ENCODE results near the gene SPRN. TPM values are rescaled to one million over a fixed set of nuclear protein-coding genes. Genes with fewer than 3 reads are reported as not detected.

The SPRN gene
- total RNA-seq, 1 experiment from 2014 or later: 0.59 TPM

- POLR2A ChIA-PET: no interaction called here
- no peak for DNase-seq (ENCODE audit: low spot score)
- TF ChIP-seq SP1 (CRISPR knock-in tag; conservative IDR thresholded peaks at IDR 0.05) (no peak), MXD4 (CRISPR knock-in tag; IDR thresholded peaks at IDR 0.05; ENCODE audit: borderline replicate concordance) (no peak), MAX (CRISPR knock-in tag; IDR thresholded peaks at IDR 0.05) (no peak), NR1H2 (CRISPR knock-in tag; IDR thresholded peaks at IDR 0.05) (no peak), ZNF219 (CRISPR knock-in tag; IDR thresholded peaks at IDR 0.05; ENCODE audit: borderline replicate concordance) (no peak), GRHL2 (CRISPR knock-in tag; IDR thresholded peaks at IDR 0.05; ENCODE audit: insufficient replicate concordance, severe bottlenecking) (no peak), FOXP1 (CRISPR knock-in tag; IDR thresholded peaks at IDR 0.05; ENCODE audit: borderline replicate concordance) (no peak), ATF2 (CRISPR knock-in tag; IDR thresholded peaks at IDR 0.05; ENCODE audit: borderline replicate concordance, low read depth) (no peak), NR2C2 (CRISPR knock-in tag; IDR thresholded peaks at IDR 0.05) (no peak), TEAD1 (CRISPR knock-in tag; IDR thresholded peaks at IDR 0.05) (no peak), E2F4 (CRISPR knock-in tag; IDR thresholded peaks at IDR 0.05; ENCODE audit: borderline replicate concordance, low read depth) (no peak), ATF3 (CRISPR knock-in tag; conservative IDR thresholded peaks at IDR 0.05) (no peak)
- Mint-ChIP-seq H3K9me3 (no peaks in the 10 kb centered on the region), H3K4me1 (peaks cover 2% of the 10 kb centered on the region; the same call in 1 of the 2 replicates), H3K36me3 (peaks cover 2% of the 10 kb centered on the region; the same call in 1 of the 2 replicates), H3K27ac (no peak overlapping the region), H3K27me3 (ENCODE audit: low read depth) (peaks cover 62% of the 10 kb centered on the region), H3K4me3 (no peak overlapping the region; the same call in 1 of the 2 replicates)
- CTCF ChIA-PET: no interaction called here
- no peak for ATAC-seq
Measured at GRCh38 chr10:133375357-133376115, 48.9 kb downstream of the SPRN start.

GRCh38 chr10:133373174-133374090 is 51.0 kb downstream of the SPRN start, which contains the start of gene ECHS1:
ECHS1 (minus strand) TSS chr10:133373354; CDS start chr10:133373333, 21 bp downstream.
- H3K9me3 Mint-ChIP-seq: no peaks in the 10 kb centered on the region
- H3K27me3 Mint-ChIP-seq (ENCODE audit: low read depth): peaks cover 47% of the 10 kb centered on the region
- peaks cover 18% of the 10 kb centered on the region; the same call in 1 of the 2 replicates for H3K36me3 Mint-ChIP-seq
- ATAC-seq: peak; percentile 98
- H3K27ac Mint-ChIP-seq: 0 out of 2 replicates have a peak within 1 kb of the TSS, but pooled peaks have one; percentile 49
- DNase-seq (ENCODE audit: low spot score): peak; percentile 97
- H3K4me3 Mint-ChIP-seq: peak within 1 kb of the TSS; percentile 85
- peaks cover 2% of the 10 kb centered on the region; the same call in 1 of the 2 replicates for H3K4me1 Mint-ChIP-seq
- ChIA-PET CTCF (interaction anchor here (1.6 kb wide), 1 partner anchor 44 kb away, joined by 7 read pairs; no protein-coding TSS in a partner anchor), POLR2A (interaction anchor here (0.7 to 1.0 kb wide), 3 partner anchors 12 to 20 kb away, joined by 3 read pairs; partner anchors contain the start of gene FUOM)
- TF ChIP-seq TEAD1 (CRISPR knock-in tag; IDR thresholded peaks at IDR 0.05) (no peak), ZNF512 (CRISPR knock-in tag; IDR thresholded peaks at IDR 0.05; ENCODE audit: borderline replicate concordance) (no peak), ZMAT4 (CRISPR knock-in tag; IDR thresholded peaks at IDR 0.05) (no peak), OVOL2 (CRISPR knock-in tag; IDR thresholded peaks at IDR 0.05; ENCODE audit: borderline replicate concordance) (no peak), MYBL2 (CRISPR knock-in tag; IDR thresholded peaks at IDR 0.05) (no peak), USF1 (CRISPR knock-in tag; IDR thresholded peaks at IDR 0.05) (no peak), ZNF396 (CRISPR knock-in tag; IDR thresholded peaks at IDR 0.05; ENCODE audit: borderline replicate concordance) (no peak), MLX (CRISPR knock-in tag; IDR thresholded peaks at IDR 0.05) (no peak), SMAD4 (CRISPR knock-in tag; IDR thresholded peaks at IDR 0.05) (no peak), ZNF232 (CRISPR knock-in tag; IDR thresholded peaks at IDR 0.05) (no peak), SMAD3 (CRISPR knock-in tag; IDR thresholded peaks at IDR 0.05; ENCODE audit: borderline replicate concordance) (no peak), E2F5 (CRISPR knock-in tag; IDR thresholded peaks at IDR 0.05) (no peak), ZNF219 (CRISPR knock-in tag; IDR thresholded peaks at IDR 0.05; ENCODE audit: borderline replicate concordance) (no peak), ESRRA (CRISPR knock-in tag; IDR thresholded peaks at IDR 0.05; ENCODE audit: borderline replicate concordance) (no peak)

Measured in WTC11 (cell line).